ENCODE data around the gene TRERF1.

TRERF1 gene

GRCh38 chr6:42401613-42401951, 50.1 kb downstream of the TRERF1 start:
- no peak for TF ChIP-seq CTCF (conservative IDR thresholded peaks at IDR 0.05)
- H3K27ac ChIP-seq: no peak overlapping the region

GRCh38 chr6:42400886-42401612, 50.7 kb downstream of the TRERF1 start:
- no peak overlapping the region for H3K27ac ChIP-seq
- TF ChIP-seq CTCF (conservative IDR thresholded peaks at IDR 0.05): no peak

GRCh38 chr6:42400061-42400760, 51.5 kb downstream of the TRERF1 start:
- H3K27ac ChIP-seq: no peak overlapping the region
- no peak for TF ChIP-seq CTCF (conservative IDR thresholded peaks at IDR 0.05)

GRCh38 chr6:42396720-42397119, 55.0 kb downstream of the TRERF1 start:
- no peak overlapping the region for H3K27ac ChIP-seq
- no peak for TF ChIP-seq CTCF (conservative IDR thresholded peaks at IDR 0.05)

GRCh38 chr6:42394881-42395620, 56.7 kb downstream of the TRERF1 start:
- no peak for TF ChIP-seq CTCF (conservative IDR thresholded peaks at IDR 0.05)
- H3K27ac ChIP-seq: no peak overlapping the region

GRCh38 chr6:42394151-42394550, 57.6 kb downstream of the TRERF1 start:
- no peak overlapping the region for H3K27ac ChIP-seq
- no peak for TF ChIP-seq CTCF (conservative IDR thresholded peaks at IDR 0.05)

GRCh38 chr6:42393339-42393738, 58.4 kb downstream of the TRERF1 start:
- no peak overlapping the region for H3K27ac ChIP-seq

More at GRCh38 chr6:42393339-42393738, 58.4 kb downstream of the TRERF1 start:
- no peak for TF ChIP-seq CTCF (conservative IDR thresholded peaks at IDR 0.05)
